ENCODE data around the gene ESPN. TPM values are rescaled to one million over a fixed set of nuclear protein-coding genes. Genes with fewer than 3 reads are reported as not detected.

ESPN gene
- total and polyA plus RNA-seq, 2 of the 8 experiments (the other 6 are each of a cell fraction or from before 2014, with no cell fraction given) = 5.2 to 16.3 TPM

DNA sequence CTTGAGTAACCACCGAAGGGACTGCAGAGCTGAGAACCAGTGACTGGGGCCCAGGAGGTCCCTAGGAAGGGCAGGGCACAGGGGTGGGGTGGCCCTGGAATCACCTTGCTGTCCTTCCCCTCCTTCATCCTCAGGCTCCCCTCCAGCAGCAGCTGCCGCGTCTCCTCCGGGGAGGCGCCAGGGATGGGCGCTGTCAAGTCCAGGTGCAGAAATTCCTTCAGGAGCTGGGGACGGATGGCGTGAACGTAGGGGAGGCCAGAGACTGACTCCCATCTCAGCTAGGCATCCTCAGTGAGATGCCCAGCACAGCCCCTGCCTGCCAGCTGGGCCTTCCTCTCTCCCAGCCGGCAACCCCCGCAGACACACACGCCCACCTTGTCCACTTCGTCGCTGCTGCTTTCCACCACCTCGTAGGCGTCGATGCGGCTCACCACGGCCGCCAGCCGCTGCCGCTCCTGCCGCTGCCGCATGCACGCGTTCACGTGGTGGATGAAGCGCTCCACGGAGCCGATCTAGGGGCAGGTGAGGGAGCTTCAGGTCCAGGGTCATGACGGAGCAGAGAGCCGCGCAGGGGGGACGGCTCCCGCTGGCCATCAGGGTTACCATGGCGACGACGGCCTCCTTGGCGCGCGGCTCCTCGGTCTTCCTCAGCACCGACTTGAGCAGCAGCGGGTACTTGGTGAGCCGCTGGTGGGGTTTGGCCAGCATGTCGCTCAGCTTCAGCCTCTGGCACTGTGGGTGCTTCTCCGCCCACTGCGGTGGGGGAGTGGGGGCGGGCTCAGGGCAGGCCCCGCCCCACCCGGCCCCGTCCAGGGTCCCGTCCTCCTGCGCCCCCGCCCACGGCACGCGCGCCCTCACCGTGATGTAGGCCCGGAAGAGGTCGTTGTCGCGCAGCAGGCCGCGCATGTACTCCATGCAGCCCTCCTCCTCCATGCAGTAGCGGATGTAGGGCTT is 45.8 kb downstream of the ESPN start (continued):
- no peak for TF ChIP-seq BRCA1 (IDR thresholded peaks at IDR 0.05; ENCODE audit: low read depth, low read length)
- TF ChIP-seq TAF1 (IDR thresholded peaks at IDR 0.05; ENCODE audit: low read depth, low read length) = no peak
- TF ChIP-seq, protein P1, sequence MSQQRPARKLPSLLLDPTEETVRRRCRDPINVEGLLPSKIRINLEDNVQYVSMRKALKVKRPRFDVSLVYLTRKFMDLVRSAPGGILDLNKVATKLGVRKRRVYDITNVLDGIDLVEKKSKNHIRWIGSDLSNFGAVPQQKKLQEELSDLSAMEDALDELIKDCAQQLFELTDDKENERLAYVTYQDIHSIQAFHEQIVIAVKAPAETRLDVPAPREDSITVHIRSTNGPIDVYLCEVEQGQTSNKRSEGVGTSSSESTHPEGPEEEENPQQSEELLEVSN (IDR thresholded peaks at IDR 0.05) = no peak

All from H1 (cell line).